ENCODE measurements around the gene GLS.
"Not testable (repeated sequence)": the region's sequence is repeated elsewhere in the genome, so short reads cannot be mapped to it uniquely, and the experiment has no call there.

GLS gene

GRCh38 chr2:190882856-190883582 is 2.4 kb downstream of the GLS start:
- no peak for DNase-seq (ENCODE audit: low read depth, low spot score)

GRCh38 chr2:190885844-190886243 is 5.2 kb downstream of the GLS start:
- not testable (repeated sequence) for DNase-seq (ENCODE audit: low read depth, low spot score)

GRCh38 chr2:190887089-190887488 is 6.5 kb downstream of the GLS start:
- no peak for DNase-seq (ENCODE audit: low read depth, low spot score)

GRCh38 chr2:190888449-190888848 is 7.8 kb downstream of the GLS start:
- DNase-seq (ENCODE audit: low read depth, low spot score) = no peak

GRCh38 chr2:190889175-190889943 is 8.7 kb downstream of the GLS start:
- no peak for DNase-seq (ENCODE audit: low read depth, low spot score)

GRCh38 chr2:190891372-190891771 is 10.8 kb downstream of the GLS start:
- DNase-seq (ENCODE audit: low read depth, low spot score) = no peak

- no peak for DNase-seq (ENCODE audit: low read depth, low spot score)
These were observed 11.3 kb downstream of the GLS start for GRCh38 chr2:190891889-190892288.

GRCh38 chr2:190893157-190893556 is 12.5 kb downstream of the GLS start:
- DNase-seq (ENCODE audit: low read depth, low spot score) = no peak

GRCh38 chr2:190896477-190896876 is 15.9 kb downstream of the GLS start:
- no peak for DNase-seq (ENCODE audit: low read depth, low spot score)

- no peak for DNase-seq (ENCODE audit: low read depth, low spot score)
These were observed 23.3 kb downstream of the GLS start for GRCh38 chr2:190903693-190904450.

GRCh38 chr2:190904640-190905261 is 24.1 kb downstream of the GLS start:
- DNase-seq (ENCODE audit: low read depth, low spot score) = no peak

- DNase-seq (ENCODE audit: low read depth, low spot score) = no peak
These were observed 27.9 kb downstream of the GLS start for GRCh38 chr2:190908532-190908931.

GRCh38 chr2:190909680-190910079 is 29.1 kb downstream of the GLS start:
- no peak for DNase-seq (ENCODE audit: low read depth, low spot score)

- DNase-seq (ENCODE audit: low read depth, low spot score) = no peak
These were observed 29.9 kb downstream of the GLS start for GRCh38 chr2:190910341-190911136.

GRCh38 chr2:190911813-190912212 is 31.2 kb downstream of the GLS start:
- no peak for DNase-seq (ENCODE audit: low read depth, low spot score)

GRCh38 chr2:190912726-190913125 is 32.1 kb downstream of the GLS start:
- no peak for DNase-seq (ENCODE audit: low read depth, low spot score)

- DNase-seq (ENCODE audit: low read depth, low spot score) = no peak
These were observed 33.1 kb downstream of the GLS start for GRCh38 chr2:190913725-190914124.

GRCh38 chr2:190916829-190917228 is 36.2 kb downstream of the GLS start:
- no peak for DNase-seq (ENCODE audit: low read depth, low spot score)

GRCh38 chr2:190920085-190920484 is 39.5 kb downstream of the GLS start:
- DNase-seq (ENCODE audit: low read depth, low spot score) = no peak

GRCh38 chr2:190922376-190922775 is 41.8 kb downstream of the GLS start:
- no peak for DNase-seq (ENCODE audit: low read depth, low spot score)

- DNase-seq (ENCODE audit: low read depth, low spot score) = no peak
These were observed 46.7 kb downstream of the GLS start for GRCh38 chr2:190927301-190927700.

Measured in activated CD4-positive, CD25-positive, alpha-beta regulatory T cell treated with anti-CD3 and anti-CD28 coated beads, Interleukin-2, amount 50 U/mL, for 16 hours (primary cell).